SK-N-SH treated with all-trans-retinoic acid at 6 μM for 48 hours (cell line): Measurements from ENCODE around the gene EIF4H.

Experiments
- ATAC-seq: fragments of 200-7000 bp; cut with Tn5 transposase; 3 replicates; pipeline ENCODE4 v1.9.1; 2020; ENCODE audit warnings: mild to moderate bottlenecking, moderate library complexity
- ESRRG ChIP-seq: fragments of 250-450 bp; sonication (Bioruptor Pico); IDR thresholded peaks from 2 replicates; pipeline ENCODE4 v1.6.1; 2021; ENCODE audit warnings: mild to moderate bottlenecking
- ISL1 ChIP-seq: fragments of 250-450 bp; sonication (Bioruptor Pico); IDR thresholded peaks from 2 replicates; pipeline ENCODE4 v2.1.2; 2022; ENCODE audit warnings: mild to moderate bottlenecking, moderate library complexity
- RARB ChIP-seq: fragments of 250-450 bp; sonication (Bioruptor Pico); IDR thresholded peaks from 2 replicates; pipeline ENCODE4 v1.8.0; 2021; ENCODE audit warnings: mild to moderate bottlenecking, moderate library complexity
- TOX ChIP-seq: fragments of 250-450 bp; sonication (Bioruptor Pico); IDR thresholded peaks from 2 replicates; pipeline ENCODE4 v1.8.0; 2021; ENCODE audit warnings: mild to moderate bottlenecking, moderate library complexity, borderline replicate concordance
- ZFP30 ChIP-seq: fragments of 450-650 bp; formaldehyde crosslinking; IDR thresholded peaks from 2 replicates; pipeline ENCODE4 v1.5.0; 2022; ENCODE audit warnings: mild to moderate bottlenecking, moderate library complexity
- ZNF70 ChIP-seq: fragments of 450-650 bp; formaldehyde crosslinking; IDR thresholded peaks from 2 replicates; pipeline ENCODE4 v1.5.0; 2020; ENCODE audit warnings: mild to moderate bottlenecking, moderate library complexity
- ZNF8 ChIP-seq: fragments of 450-650 bp; formaldehyde crosslinking; IDR thresholded peaks from 2 replicates; pipeline ENCODE4 v1.5.0; 2020; ENCODE audit warnings: mild to moderate bottlenecking, moderate library complexity
- TF ChIP-seq, protein P1 (sequence below): fragments of 250-450 bp; sonication (Bioruptor Pico); IDR thresholded peaks from 2 replicates; pipeline ENCODE4 v1.5.0; 2020; ENCODE audit warnings: mild to moderate bottlenecking, moderate library complexity

EIF4H gene

GRCh38 chr7:74246497-74246896, 72.3 kb downstream of the EIF4H start:
- no peak for ATAC-seq
- TF ChIP-seq ISL1: no peak
- TF ChIP-seq TOX (CRISPR knock-in tag): no peak
- no peak for TF ChIP-seq ZNF70 (CRISPR knock-in tag)
- TF ChIP-seq ZFP30: no peak
- no peak for TF ChIP-seq ESRRG
- TF ChIP-seq, protein P1, sequence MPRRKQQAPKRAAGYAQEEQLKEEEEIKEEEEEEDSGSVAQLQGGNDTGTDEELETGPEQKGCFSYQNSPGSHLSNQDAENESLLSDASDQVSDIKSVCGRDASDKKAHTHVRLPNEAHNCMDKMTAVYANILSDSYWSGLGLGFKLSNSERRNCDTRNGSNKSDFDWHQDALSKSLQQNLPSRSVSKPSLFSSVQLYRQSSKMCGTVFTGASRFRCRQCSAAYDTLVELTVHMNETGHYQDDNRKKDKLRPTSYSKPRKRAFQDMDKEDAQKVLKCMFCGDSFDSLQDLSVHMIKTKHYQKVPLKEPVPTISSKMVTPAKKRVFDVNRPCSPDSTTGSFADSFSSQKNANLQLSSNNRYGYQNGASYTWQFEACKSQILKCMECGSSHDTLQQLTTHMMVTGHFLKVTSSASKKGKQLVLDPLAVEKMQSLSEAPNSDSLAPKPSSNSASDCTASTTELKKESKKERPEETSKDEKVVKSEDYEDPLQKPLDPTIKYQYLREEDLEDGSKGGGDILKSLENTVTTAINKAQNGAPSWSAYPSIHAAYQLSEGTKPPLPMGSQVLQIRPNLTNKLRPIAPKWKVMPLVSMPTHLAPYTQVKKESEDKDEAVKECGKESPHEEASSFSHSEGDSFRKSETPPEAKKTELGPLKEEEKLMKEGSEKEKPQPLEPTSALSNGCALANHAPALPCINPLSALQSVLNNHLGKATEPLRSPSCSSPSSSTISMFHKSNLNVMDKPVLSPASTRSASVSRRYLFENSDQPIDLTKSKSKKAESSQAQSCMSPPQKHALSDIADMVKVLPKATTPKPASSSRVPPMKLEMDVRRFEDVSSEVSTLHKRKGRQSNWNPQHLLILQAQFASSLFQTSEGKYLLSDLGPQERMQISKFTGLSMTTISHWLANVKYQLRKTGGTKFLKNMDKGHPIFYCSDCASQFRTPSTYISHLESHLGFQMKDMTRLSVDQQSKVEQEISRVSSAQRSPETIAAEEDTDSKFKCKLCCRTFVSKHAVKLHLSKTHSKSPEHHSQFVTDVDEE (CRISPR knock-in tag): no peak
- TF ChIP-seq ZNF8: no peak
- TF ChIP-seq RARB (CRISPR knock-in tag): no peak
